ENCODE data around the gene ANKRD6.

ANKRD6 gene

DNA sequence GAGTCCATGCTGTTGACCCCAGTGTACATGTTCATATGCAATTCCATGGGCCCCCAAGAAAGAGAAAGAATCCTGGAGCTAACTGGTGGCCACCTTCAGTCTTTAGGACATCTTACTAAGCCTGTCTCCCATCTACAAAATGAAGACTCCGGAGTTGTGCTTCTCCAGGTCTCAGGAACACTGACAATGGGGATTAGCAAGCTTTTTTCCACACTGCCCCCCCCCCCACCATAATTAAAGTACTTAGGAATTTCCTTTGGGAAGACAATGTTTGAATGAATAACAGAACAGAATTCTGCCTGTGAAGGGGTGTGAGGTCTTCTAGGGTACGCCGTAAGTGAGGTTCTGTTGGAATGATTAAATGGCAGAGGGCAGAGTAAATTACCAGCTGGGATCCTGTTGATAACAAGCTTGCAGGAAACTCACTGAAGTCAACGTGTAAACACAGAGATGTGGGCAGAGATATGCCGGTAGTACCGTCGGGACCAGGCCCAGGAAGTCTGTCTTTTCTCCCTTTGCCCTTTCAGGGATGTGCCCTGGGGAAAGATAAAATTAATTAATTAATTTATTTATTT is 63.1 kb downstream of the ANKRD6 start:
- Histone ChIP-seq H3K27me3 (ENCODE audit: control insufficient read depth in 1 of 2, insufficient read depth in 2 of 2, low read length in 2 of 2) (no peaks in the 10 kb centered on the region), H3K27ac (ENCODE audit: low read depth, low read length) (no peak overlapping the region), H3K4me3 (ENCODE audit: low read depth in 1 of 2, low read length in 2 of 2) (no peak overlapping the region), H3K9me3 (ENCODE audit: low read length) (no peaks in the 10 kb centered on the region), H3K4me1 (ENCODE audit: insufficient read depth, low read length) (no peaks in the 10 kb centered on the region), H3K36me3 (ENCODE audit: insufficient read depth, low read length) (no peaks in the 10 kb centered on the region), H3K9ac (ENCODE audit: low read length) (no peak overlapping the region)

DNA sequence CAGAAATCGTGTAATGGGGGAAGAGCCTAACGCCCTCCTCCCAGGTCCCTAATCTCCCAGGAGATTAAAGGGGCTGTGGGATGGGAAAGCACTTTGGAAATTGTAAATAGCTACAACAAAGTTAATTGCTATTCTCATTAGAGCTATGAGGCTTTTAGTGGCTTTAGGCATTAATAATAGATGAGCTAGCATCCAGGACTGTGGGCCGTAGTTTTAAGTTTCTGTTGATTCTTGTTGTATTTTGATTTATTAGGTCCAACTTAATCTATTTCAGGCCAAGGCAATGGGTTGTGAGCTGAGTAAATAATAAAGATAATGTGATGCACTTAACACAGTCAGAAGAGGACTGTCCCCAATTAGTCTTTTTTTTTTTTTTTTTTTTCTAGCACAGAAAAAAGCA is 67.7 kb downstream of the ANKRD6 start:
- no peak overlapping the region for H3K9ac ChIP-seq (ENCODE audit: low read length)
- H3K27me3 ChIP-seq (ENCODE audit: control insufficient read depth in 1 of 2, insufficient read depth in 2 of 2, low read length in 2 of 2): no peaks in the 10 kb centered on the region
- no peaks in the 10 kb centered on the region for H3K4me1 ChIP-seq (ENCODE audit: insufficient read depth, low read length)
- H3K36me3 ChIP-seq (ENCODE audit: insufficient read depth, low read length): no peaks in the 10 kb centered on the region
- H3K27ac ChIP-seq (ENCODE audit: low read depth, low read length): no peak overlapping the region
- no peak overlapping the region for H3K4me3 ChIP-seq (ENCODE audit: low read depth in 1 of 2, low read length in 2 of 2)
- H3K9me3 ChIP-seq (ENCODE audit: low read length): no peaks in the 10 kb centered on the region

DNA sequence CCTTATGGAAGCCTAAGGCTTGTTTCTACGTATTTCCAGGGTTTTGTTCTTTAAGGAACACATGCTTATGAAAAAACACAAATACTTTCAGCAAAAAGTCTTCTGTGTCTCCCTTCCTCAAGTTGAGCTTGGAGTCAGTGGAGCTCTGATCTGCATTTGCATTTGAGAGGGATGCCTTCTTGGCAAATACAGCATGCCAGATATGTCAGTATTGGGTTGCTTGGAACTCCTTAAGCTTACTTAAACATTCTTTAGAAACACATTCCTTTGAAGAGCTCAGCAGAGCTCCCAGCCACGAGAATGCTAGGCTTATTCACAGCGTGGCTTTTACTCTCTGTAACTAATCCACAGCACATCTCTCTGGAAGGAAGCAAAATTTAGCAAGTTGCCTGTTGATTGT is 68.3 kb downstream of the ANKRD6 start:
- no peaks in the 10 kb centered on the region for H3K4me1 ChIP-seq (ENCODE audit: insufficient read depth, low read length)
- no peaks in the 10 kb centered on the region for H3K9me3 ChIP-seq (ENCODE audit: low read length)
- H3K27ac ChIP-seq (ENCODE audit: low read depth, low read length): no peak overlapping the region
- no peak overlapping the region for H3K9ac ChIP-seq (ENCODE audit: low read length)
- no peak overlapping the region for H3K4me3 ChIP-seq (ENCODE audit: low read depth in 1 of 2, low read length in 2 of 2)
- no peaks in the 10 kb centered on the region for H3K27me3 ChIP-seq (ENCODE audit: control insufficient read depth in 1 of 2, insufficient read depth in 2 of 2, low read length in 2 of 2)
- no peaks in the 10 kb centered on the region for H3K36me3 ChIP-seq (ENCODE audit: insufficient read depth, low read length)

DNA sequence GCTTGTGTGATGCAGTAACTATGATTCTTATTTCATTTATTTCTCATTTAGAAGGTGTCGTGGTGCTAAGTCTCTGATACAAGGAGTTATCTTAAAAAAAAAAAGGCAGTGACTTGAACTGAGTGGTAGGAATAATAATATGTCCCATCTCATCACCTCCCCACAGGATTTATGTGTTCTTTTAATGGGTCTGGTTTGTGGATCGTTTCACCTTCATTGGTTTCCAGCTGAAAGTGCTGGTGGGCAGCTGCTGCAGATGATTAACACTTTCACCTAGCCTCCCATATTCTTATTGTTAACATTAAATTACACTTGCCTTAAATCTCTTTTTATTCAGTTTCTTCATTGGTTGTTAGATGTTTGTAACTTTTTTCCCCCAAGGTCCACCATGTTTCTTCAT is 68.8 kb downstream of the ANKRD6 start:
- Histone ChIP-seq H3K4me1 (ENCODE audit: insufficient read depth, low read length) (no peaks in the 10 kb centered on the region), H3K27me3 (ENCODE audit: control insufficient read depth in 1 of 2, insufficient read depth in 2 of 2, low read length in 2 of 2) (no peaks in the 10 kb centered on the region), H3K9ac (ENCODE audit: low read length) (no peak overlapping the region), H3K27ac (ENCODE audit: low read depth, low read length) (no peak overlapping the region), H3K36me3 (ENCODE audit: insufficient read depth, low read length) (no peaks in the 10 kb centered on the region), H3K4me3 (ENCODE audit: low read depth in 1 of 2, low read length in 2 of 2) (no peak overlapping the region), H3K9me3 (ENCODE audit: low read length) (no peaks in the 10 kb centered on the region)

DNA sequence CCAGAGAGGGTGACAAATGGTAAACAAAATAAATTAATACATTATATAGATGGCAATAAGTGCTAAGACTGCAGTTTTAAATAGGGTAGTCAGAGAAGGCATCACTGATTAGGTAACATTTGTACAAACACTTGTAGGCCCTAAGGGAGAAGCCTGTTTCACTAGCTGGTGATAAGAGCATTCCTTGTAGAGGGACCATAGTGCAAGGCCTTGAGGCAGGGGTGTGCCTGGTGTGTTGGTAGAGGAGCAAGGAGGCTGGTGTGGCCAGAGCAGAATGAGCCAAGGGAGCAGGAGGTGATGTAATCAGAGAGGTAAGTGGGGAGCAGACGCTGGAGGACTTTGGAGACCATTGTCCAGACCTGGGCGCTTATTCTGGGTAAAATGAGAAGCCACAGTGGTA is 70.7 kb downstream of the ANKRD6 start:
- Histone ChIP-seq H3K36me3 (ENCODE audit: insufficient read depth, low read length) (no peaks in the 10 kb centered on the region), H3K4me1 (ENCODE audit: insufficient read depth, low read length) (no peaks in the 10 kb centered on the region), H3K9ac (ENCODE audit: low read length) (no peak overlapping the region), H3K27me3 (ENCODE audit: control insufficient read depth in 1 of 2, insufficient read depth in 2 of 2, low read length in 2 of 2) (no peaks in the 10 kb centered on the region), H3K27ac (ENCODE audit: low read depth, low read length) (no peak overlapping the region), H3K4me3 (ENCODE audit: low read depth in 1 of 2, low read length in 2 of 2) (no peak overlapping the region), H3K9me3 (ENCODE audit: low read length) (no peaks in the 10 kb centered on the region)

DNA sequence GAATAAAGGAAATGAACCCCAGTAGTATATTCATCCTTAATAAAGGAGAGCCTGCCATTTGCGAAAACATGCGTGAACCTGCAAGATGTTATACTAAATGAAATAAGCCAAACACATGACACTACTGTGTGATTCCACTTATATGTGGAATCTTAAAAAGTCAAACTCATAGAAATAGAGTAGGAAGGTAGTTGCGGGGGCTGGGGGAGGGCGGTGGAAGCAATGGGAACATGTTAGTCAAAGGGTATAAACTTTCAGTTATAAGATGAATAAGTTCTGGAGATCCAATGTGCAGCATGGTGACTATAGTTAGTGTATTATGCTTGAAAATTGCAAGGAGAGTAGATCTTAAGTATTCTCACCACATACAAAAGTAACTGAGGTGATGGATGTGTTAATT is 72.9 kb downstream of the ANKRD6 start:
- H3K4me1 ChIP-seq (ENCODE audit: insufficient read depth, low read length): no peaks in the 10 kb centered on the region
- H3K27me3 ChIP-seq (ENCODE audit: control insufficient read depth in 1 of 2, insufficient read depth in 2 of 2, low read length in 2 of 2): no peaks in the 10 kb centered on the region
- H3K9ac ChIP-seq (ENCODE audit: low read length): no peak overlapping the region
- H3K9me3 ChIP-seq (ENCODE audit: low read length): no peaks in the 10 kb centered on the region
- no peak overlapping the region for H3K4me3 ChIP-seq (ENCODE audit: low read depth in 1 of 2, low read length in 2 of 2)
- H3K27ac ChIP-seq (ENCODE audit: low read depth, low read length): no peak overlapping the region
- no peaks in the 10 kb centered on the region for H3K36me3 ChIP-seq (ENCODE audit: insufficient read depth, low read length)

DNA sequence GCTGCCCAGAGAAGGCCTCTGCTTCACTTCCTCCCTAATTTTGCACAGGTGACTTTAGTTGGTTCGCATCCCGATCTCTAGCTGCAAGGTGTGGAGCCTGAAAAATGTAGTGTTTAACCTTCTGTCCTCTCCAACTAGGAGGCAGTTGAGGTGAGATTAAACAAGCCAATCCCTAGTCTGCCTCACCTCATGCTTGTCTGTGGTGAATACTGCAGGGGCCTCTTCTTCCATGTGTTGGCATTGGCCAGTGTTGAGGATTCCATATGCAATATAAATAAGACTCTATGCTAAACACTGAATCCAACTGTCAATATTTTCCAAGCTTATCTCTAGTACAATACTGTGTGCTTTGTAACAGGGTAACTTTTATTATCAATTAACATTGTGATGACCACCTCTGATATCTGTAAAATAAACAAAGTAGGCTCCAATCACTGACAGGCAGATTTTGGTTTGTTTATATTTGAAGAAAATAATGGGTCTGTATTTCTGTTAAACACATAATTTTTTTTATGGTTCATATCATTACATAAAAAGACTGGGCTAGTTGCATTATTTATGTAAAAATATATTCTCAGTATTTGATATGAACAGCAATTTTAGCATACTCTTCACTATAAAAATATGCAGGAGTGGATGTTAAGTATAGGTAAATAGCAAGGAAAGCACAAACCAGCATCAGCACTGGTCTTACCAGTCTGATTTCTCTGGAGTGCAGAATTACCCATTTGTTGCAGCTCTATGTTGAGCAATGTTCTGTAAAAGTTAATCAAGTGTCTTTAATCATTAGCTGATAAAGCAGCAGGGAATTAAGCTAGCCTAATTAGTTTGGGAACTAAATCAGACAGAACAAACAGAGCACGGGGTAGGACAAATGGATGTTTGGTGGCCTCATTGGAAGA is 74.0 kb downstream of the ANKRD6 start:
- no peaks in the 10 kb centered on the region for H3K9me3 ChIP-seq (ENCODE audit: low read length)
- H3K27ac ChIP-seq (ENCODE audit: low read depth, low read length): no peak overlapping the region

DNA sequence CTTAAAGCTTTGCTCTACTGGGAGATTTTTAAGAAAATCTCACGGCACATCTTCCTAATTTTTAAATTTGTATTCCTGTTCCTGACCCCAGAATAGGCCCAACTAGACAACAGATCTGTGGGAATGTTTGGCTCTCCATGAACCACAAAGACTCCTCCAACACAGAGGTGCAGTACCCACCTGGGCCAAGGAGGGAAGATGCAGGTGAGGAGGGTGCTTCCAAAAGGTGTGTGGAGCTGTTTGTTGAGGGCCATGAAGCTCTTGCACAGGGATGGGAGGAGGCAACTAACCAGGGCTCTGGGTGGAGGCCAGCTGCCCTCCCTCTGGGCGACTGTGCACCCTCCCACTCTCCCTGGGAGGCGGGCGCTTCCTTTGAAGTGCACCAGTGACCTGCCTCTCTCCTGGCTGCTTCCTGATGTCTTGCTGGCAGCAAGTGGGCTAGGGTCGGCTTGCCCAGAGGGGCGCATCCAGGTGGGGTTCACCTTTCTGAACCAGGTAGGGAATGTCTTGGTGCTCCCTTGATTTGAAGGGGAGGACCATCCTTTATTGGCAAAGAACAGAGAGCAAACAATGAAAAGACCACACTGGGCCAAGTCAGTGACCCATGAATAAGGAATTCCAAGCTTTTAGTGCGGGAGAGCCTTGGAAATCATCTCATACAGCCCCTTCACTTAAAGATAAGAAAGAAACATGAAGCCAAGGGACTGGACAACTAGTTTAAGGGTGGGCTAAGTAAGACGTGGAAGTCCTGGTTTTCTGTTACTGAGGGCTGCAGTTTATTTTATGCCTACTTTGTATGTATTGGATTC is 76.0 kb downstream of the ANKRD6 start:
- H3K27ac ChIP-seq (ENCODE audit: low read depth, low read length): no peak overlapping the region
- no peaks in the 10 kb centered on the region for H3K4me1 ChIP-seq (ENCODE audit: insufficient read depth, low read length)
- H3K27me3 ChIP-seq (ENCODE audit: control insufficient read depth in 1 of 2, insufficient read depth in 2 of 2, low read length in 2 of 2): no peaks in the 10 kb centered on the region
- no peak overlapping the region for H3K4me3 ChIP-seq (ENCODE audit: low read depth in 1 of 2, low read length in 2 of 2)
- H3K36me3 ChIP-seq (ENCODE audit: insufficient read depth, low read length): no peaks in the 10 kb centered on the region
- no peak overlapping the region for H3K9ac ChIP-seq (ENCODE audit: low read length)
- no peaks in the 10 kb centered on the region for H3K9me3 ChIP-seq (ENCODE audit: low read length)

More for the DNA sequence above, 74.0 kb downstream of the ANKRD6 start:
- Histone ChIP-seq H3K4me1 (ENCODE audit: insufficient read depth, low read length) (no peaks in the 10 kb centered on the region), H3K27me3 (ENCODE audit: control insufficient read depth in 1 of 2, insufficient read depth in 2 of 2, low read length in 2 of 2) (no peaks in the 10 kb centered on the region), H3K4me3 (ENCODE audit: low read depth in 1 of 2, low read length in 2 of 2) (no peak overlapping the region), H3K36me3 (ENCODE audit: insufficient read depth, low read length) (no peaks in the 10 kb centered on the region), H3K9ac (ENCODE audit: low read length) (no peak overlapping the region)

DNA sequence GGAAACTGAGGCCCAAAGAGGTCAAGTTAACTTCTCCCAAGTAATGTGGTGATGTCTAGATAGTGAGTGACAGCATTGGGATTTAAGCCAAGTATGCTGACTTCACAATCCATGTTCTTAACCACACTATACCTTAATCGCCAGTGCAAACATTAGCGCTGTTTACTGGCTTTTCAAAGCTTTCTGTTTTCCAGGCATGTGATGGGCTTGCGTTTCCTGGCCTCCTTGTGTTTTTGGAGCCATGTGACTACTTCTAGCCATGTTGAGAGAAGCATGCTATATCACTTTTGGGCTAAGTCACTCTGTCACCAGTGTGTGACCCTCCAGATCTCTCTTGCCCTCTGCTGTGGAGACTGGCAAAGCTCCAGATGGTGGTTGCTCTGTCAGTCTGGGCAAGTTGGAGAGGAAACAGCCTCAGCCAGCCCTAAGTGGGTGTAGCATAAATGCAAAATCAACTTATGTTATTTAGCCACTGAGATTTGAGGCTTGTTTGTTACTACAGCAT is 76.9 kb downstream of the ANKRD6 start:
- H3K27me3 ChIP-seq (ENCODE audit: control insufficient read depth in 1 of 2, insufficient read depth in 2 of 2, low read length in 2 of 2): no peaks in the 10 kb centered on the region
- no peak overlapping the region for H3K27ac ChIP-seq (ENCODE audit: low read depth, low read length)
- H3K9me3 ChIP-seq (ENCODE audit: low read length): no peaks in the 10 kb centered on the region
- no peak overlapping the region for H3K4me3 ChIP-seq (ENCODE audit: low read depth in 1 of 2, low read length in 2 of 2)
- H3K36me3 ChIP-seq (ENCODE audit: insufficient read depth, low read length): no peaks in the 10 kb centered on the region
- H3K4me1 ChIP-seq (ENCODE audit: insufficient read depth, low read length): no peaks in the 10 kb centered on the region
- no peak overlapping the region for H3K9ac ChIP-seq (ENCODE audit: low read length)

DNA sequence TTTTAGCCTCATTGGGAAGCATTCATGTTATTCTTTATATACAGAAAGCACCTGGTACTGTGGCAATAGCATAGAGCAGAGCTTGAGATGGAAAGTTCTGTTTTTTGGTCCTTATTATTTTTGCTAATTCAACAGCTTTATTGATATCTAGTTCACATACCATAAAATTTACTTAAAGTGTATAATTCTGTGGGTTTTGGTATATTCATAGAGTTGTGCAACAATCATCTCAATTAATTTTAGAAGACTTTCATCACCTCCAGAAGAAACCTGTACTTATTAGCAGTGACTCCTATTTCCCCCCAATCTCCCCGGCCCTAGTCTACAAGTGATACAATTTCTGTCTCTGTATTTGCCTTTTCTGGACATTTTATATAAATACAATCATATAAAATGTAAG is 77.4 kb downstream of the ANKRD6 start:
- H3K27me3 ChIP-seq (ENCODE audit: control insufficient read depth in 1 of 2, insufficient read depth in 2 of 2, low read length in 2 of 2): no peaks in the 10 kb centered on the region
- H3K4me3 ChIP-seq (ENCODE audit: low read depth in 1 of 2, low read length in 2 of 2): no peak overlapping the region
- no peaks in the 10 kb centered on the region for H3K36me3 ChIP-seq (ENCODE audit: insufficient read depth, low read length)
- no peak overlapping the region for H3K9ac ChIP-seq (ENCODE audit: low read length)
- H3K4me1 ChIP-seq (ENCODE audit: insufficient read depth, low read length): no peaks in the 10 kb centered on the region
- H3K27ac ChIP-seq (ENCODE audit: low read depth, low read length): no peak overlapping the region
- H3K9me3 ChIP-seq (ENCODE audit: low read length): no peaks in the 10 kb centered on the region

DNA sequence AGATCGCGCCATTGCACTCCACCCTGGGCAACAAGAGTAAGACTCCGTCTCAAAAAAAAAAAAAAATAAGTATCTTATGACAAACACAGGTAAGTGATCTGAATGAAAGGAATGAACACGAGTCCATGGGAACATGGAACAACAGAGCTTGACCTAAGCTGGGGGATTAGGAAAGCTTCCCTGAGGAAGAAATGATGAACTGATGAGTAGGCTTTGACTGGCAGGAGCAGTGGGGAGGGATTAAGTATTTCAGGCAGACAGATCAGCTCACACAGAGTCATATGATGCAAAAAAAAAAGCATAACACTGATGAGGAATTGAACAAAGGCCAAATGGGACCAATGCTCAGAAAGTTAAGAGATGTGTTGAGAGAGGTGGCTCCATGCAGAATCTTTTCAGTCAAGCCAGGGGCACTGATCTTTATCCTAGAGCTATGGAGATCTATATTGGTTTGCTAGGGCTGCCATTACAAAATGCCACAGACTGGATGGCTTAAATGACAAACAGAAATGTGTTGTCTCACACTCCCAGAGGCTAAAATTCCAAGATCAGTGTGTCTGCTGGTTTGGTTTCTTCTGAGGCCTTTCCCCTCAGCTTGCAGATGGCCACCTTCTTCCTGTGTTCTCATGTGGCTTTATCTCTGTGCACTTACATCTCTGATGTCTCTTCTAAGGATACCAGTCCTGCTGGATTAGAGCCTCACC is 85.6 kb downstream of the ANKRD6 start:
- Histone ChIP-seq H3K27ac (ENCODE audit: low read depth, low read length) (no peak overlapping the region), H3K27me3 (ENCODE audit: control insufficient read depth in 1 of 2, insufficient read depth in 2 of 2, low read length in 2 of 2) (no peaks in the 10 kb centered on the region), H3K9me3 (ENCODE audit: low read length) (no peaks in the 10 kb centered on the region), H3K36me3 (ENCODE audit: insufficient read depth, low read length) (no peaks in the 10 kb centered on the region), H3K4me1 (ENCODE audit: insufficient read depth, low read length) (no peaks in the 10 kb centered on the region), H3K9ac (ENCODE audit: low read length) (no peak overlapping the region), H3K4me3 (ENCODE audit: low read depth in 1 of 2, low read length in 2 of 2) (no peak overlapping the region)

All from muscle layer of colon (tissue), 2 donors.